Measurements from ENCODE around the gene BLOC1S5. TPM values are rescaled to one million over a fixed set of nuclear protein-coding genes. Genes with fewer than 3 reads are reported as not detected.

Gene BLOC1S5
- total and polyA plus RNA-seq, 2 of the 8 experiments (the other 6 are each of a cell fraction or from before 2014, with no cell fraction given) = 3.4 to 17.2 TPM

DNA sequence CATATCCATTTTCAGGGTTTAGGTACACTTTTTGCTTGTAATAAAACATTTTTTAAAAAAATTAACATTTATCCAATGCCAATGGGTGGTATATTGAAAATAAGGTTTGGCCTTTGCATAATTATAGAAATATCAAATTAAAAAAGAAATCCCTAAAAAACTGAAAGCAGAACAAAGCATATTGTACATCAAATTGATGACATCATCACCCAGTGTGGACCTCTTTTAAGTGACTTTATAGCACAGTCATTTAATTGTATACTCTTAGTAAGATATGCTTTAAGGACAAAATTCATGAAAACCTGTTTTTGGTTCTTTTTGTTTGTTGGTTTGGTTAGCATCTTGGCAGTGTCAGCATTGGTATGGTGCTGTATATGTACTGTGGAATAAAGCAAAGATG, 39.5 kb upstream of the BLOC1S5 start:
- Histone ChIP-seq H3K36me3 (ENCODE audit: control insufficient read depth in 2 of 4, insufficient read depth in 4 of 4, low read length in 3 of 4) (no peaks in the 10 kb centered on the region; a peak in 1 of 8 replicates), H4K8ac (ENCODE audit: extremely low read depth, insufficient read depth, low read length) (no peak overlapping the region), H3K18ac (ENCODE audit: extremely low read depth, low read length) (no peak overlapping the region), H3K79me2 (ENCODE audit: control insufficient read depth in 1 of 2, insufficient read depth in 2 of 2, low read length in 2 of 2) (peaks cover 29 to 35% of the 10 kb centered on the region in 2 experiments), H2AFZ (ENCODE audit: low read length) (no peak overlapping the region), H3K14ac (ENCODE audit: insufficient read length) (no peak overlapping the region), H3K56ac (replicated peaks; ENCODE audit: insufficient read length, low read depth, low read length) (no peak overlapping the region), H4K20me1 (replicated peaks in 1 of 2; ENCODE audit: control insufficient read depth in 1 of 2, insufficient read depth in 2 of 2, low read length in 2 of 2) (peaks cover 2 to 5% of the 10 kb centered on the region in 2 experiments), H3K4me3 (ENCODE audit: extremely low read depth in 1 of 4, insufficient read depth in 2 of 4, low read depth in 3 of 4, low read length in 4 of 4) (no peak overlapping the region), H3K23me2 (ENCODE audit: low read depth, low read length) (peaks cover 3% of the 10 kb centered on the region), H2BK5ac (ENCODE audit: low read depth, low read length) (no peak overlapping the region), H2BK20ac (ENCODE audit: low read length) (no peak overlapping the region), H3K4ac (replicated peaks; ENCODE audit: insufficient read length, low read depth, low read length) (no peak overlapping the region), H2BK15ac (ENCODE audit: low read length) (no peak overlapping the region), H3K4me2 (ENCODE audit: insufficient read depth in 1 of 2, low read depth in 2 of 2, low read length in 2 of 2) (no peak overlapping the region), H4K91ac (replicated peaks; ENCODE audit: insufficient read length, low read length) (no peak overlapping the region), H3K4me1 (replicated peaks in 1 of 4; ENCODE audit: control insufficient read depth in 3 of 4, insufficient read depth in 4 of 4, low read length in 3 of 4) (peaks cover 0 to 4% (median under 1%) of the 10 kb centered on the region in 4 experiments; a peak in 1 of 7 replicates), H3K27me3 (replicated peaks in 1 of 4; ENCODE audit: control insufficient read depth in 3 of 4, extremely low read depth in 1 of 4, insufficient read depth in 3 of 4, low read length in 3 of 4) (no peaks in the 10 kb centered on the region), H2BK12ac (ENCODE audit: low read depth, low read length) (no peak overlapping the region), H3K27ac (ENCODE audit: low read depth, low read length) (no peak overlapping the region), H3K23ac (ENCODE audit: insufficient read length) (no peak overlapping the region), H2BK120ac (replicated peaks; ENCODE audit: low read depth, low read length) (no peak overlapping the region), H4K5ac (ENCODE audit: insufficient read length, low read depth, low read length) (no peak overlapping the region), H2AK5ac (ENCODE audit: low read depth, low read length) (no peak overlapping the region), H3K9ac (replicated peaks in 1 of 4; ENCODE audit: extremely low read depth in 1 of 4, low read depth in 3 of 4, low read length in 3 of 4) (no peak overlapping the region), H3K9me3 (ENCODE audit: insufficient read depth in 2 of 2, low read depth in 1 of 2, low read length in 1 of 2) (no peaks in the 10 kb centered on the region), H3K79me1 (ENCODE audit: low read depth, low read length) (no peaks in the 10 kb centered on the region)
- TF ChIP-seq POU5F1 (IDR thresholded peaks at IDR 0.05; ENCODE audit: low read depth, low read length) (no peak), JUND (IDR thresholded peaks at IDR 0.05; ENCODE audit: low read length) (no peak), NANOG (IDR thresholded peaks at IDR 0.05; ENCODE audit: insufficient read depth, low read depth, low read length, poor library complexity, severe bottlenecking) (no peak), CHD1 (IDR thresholded peaks at IDR 0.05; ENCODE audit: low read depth, low read length) (no peak), POLR2A (IDR thresholded peaks at IDR 0.05; ENCODE audit: control extremely low read depth in 1 of 2, low read depth in 2 of 2, low read length in 2 of 2) (no peak), JUN (IDR thresholded peaks at IDR 0.05; ENCODE audit: low read depth, low read length) (no peak), HDAC2 (IDR thresholded peaks at IDR 0.05; ENCODE audit: borderline replicate concordance in 1 of 2, low read depth in 2 of 2, low read length in 2 of 2) (no peak), FOSL1 (IDR thresholded peaks at IDR 0.05; ENCODE audit: insufficient read depth, low read depth, low read length) (no peak), SUZ12 (IDR thresholded peaks at IDR 0.05; ENCODE audit: low read length) (no peak)
- FAIRE-seq (no peak), DNase-seq (ENCODE audit: low read depth in 1 of 2, low spot score in 2 of 2) (no peak)
- POLR2A ChIA-PET (ENCODE audit: partially characterized antibody) = no interaction called here
- CTCF ChIA-PET (ENCODE audit: partially characterized antibody) = interaction anchor here (1.1 kb wide), 1 partner anchor 396 kb away, joined by 4 read pairs; no protein-coding TSS in a partner anchor
